ENCODE measurements around the gene CD19.
"Not testable (repeated sequence)": the region's sequence is repeated elsewhere in the genome, so short reads cannot be mapped to it uniquely, and the experiment has no call there.

Gene CD19

DNA sequence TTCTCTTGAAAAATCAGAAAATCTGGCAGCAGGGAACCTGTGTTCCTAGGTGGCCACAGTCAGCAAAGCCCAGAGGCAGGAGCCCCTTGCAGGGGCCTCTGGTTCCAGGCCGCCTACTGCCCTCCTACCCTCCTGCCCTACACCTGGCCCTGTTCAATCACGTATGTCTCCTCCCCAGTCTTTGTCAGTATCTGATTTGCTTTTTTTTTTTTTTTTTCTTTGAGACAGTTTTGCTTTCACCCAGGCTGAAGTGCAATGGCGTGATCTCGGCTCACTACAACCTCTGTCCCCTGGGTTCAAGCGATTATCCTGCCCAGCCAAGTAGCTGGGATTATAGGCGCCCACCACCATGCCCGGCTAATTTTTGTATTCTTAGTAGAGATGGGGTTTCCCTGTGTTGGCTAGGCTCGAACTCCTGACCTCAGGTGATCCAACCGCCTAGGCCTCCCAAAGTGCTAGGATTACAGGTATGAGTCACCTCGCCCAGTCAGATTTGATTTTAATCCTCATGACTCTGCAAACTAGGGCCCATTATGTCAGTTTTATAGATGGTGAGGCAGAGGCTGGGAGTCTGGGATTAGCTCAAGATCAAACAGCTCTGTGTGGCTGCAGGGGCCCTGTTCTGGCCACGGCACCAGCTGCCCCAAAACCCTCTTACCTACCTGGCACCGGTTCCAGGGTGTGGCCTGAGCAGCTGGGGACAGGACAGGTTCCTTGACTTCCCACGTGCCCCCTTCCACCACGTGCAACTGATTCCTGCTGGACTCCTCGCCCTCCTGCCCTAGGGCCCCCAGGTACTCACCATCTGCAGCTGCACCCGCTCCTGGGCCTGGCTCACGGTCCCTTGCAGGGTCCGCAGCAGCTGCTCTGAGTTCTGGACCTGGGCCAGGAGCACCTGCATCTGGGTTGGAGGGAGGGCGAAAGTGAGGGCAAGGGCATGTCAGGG lies 21.4 kb upstream of the CD19 start:
- no peak for DNase-seq

DNA sequence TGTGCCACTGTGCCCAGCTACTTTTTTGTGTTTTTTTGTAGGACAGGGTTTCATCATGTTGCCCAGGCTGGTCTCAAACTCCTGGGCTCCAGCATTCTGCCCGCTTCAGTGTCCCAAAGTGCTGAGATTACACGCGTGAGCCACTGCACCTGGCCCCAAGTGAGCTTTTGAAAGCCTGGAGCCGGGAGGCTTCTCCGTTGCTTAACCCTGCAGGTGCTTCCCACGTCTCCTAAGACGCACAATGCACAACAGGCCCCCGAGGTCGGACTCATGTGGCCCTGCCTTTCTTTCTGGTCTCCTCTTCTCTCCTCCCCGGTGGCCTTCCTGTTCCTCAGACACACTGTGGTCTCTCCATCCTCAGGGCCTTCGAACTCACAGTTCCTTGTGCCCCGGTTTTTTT lies 19.2 kb upstream of the CD19 start:
- DNase-seq, result no peak

- DNase-seq, result no peak
Measured at GRCh38 chr16:28913946-28914724, 17.6 kb upstream of the CD19 start.

DNA sequence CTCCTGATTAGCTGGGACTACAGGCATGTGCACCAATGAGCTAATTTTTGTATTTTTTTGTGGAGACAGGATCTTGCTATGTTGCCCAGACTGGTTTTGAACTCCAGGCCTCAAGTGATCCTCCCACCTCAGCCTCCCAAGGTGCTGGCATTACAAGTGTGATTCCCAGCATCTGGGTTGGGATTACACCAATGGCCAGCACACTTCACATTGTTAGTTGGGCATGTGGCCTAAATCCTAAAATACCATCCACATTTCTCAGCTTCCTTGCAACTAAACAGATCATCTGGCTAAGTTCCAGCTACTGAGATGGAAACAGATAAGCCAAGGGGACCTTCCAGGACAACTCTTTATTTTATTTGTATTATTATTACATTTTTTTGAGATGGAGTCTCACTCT lies 16.6 kb upstream of the CD19 start:
- no peak for DNase-seq

DNA sequence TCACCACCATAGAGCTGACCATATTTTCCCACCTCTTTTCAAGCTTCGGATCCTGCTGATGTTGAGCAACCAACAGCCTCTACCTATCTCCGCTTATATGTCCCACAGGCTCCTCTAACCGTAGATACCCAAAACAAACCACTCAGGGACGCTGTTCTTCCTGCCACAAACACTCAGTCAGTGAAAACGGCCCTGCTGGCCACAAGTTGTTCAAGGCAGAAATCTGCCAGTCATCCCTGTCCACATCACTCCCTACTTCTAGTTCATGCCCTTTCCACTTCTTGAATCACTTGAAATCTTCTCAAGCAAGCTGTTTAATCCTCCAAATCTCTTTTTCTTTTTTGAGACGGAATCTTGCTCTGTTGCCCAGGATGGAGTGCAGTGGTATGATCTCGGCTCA lies 14.7 kb upstream of the CD19 start:
- DNase-seq, result no peak

- no peak for DNase-seq
Measured at GRCh38 chr16:28918698-28919097, 13.1 kb upstream of the CD19 start.

DNA sequence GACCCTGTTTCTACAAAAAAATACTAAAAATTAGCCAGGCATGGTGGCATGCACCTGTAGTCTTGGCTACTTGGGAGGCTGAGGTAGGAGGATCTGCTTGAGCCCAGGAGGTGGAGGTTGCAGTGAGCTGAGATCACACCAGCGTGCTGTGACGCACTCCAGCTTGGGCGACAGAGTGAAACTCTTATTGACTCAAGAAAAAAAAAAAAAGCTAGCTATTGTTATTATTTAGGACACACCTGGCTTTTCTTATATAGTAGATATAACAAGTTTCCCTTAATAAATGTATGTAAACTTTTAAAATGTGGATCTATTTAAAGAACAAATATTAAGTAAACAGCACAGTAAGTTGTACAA lies 8.6 kb upstream of the CD19 start:
- DNase-seq, result no peak

- no peak for DNase-seq
Measured at GRCh38 chr16:28923652-28924398, 7.9 kb upstream of the CD19 start.

DNA sequence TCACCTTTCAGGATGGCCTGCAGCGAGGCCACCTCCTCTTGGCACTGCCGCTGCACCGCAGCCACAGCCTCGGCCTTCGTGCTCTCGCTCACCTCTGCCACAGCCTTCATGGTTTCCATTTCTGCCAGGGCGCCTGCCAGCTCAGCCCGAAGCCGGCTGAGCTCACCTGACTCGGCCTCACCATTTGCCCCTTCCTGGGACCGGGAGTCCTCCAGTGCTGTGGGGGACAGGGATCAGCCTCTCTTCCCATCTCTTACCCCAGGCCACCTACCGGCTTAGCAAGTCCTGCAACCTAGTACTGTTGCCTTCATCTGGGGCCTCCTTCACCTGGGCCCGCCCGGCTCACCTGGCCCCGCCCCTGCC lies 7.4 kb upstream of the CD19 start:
- DNase-seq, result no peak

DNA sequence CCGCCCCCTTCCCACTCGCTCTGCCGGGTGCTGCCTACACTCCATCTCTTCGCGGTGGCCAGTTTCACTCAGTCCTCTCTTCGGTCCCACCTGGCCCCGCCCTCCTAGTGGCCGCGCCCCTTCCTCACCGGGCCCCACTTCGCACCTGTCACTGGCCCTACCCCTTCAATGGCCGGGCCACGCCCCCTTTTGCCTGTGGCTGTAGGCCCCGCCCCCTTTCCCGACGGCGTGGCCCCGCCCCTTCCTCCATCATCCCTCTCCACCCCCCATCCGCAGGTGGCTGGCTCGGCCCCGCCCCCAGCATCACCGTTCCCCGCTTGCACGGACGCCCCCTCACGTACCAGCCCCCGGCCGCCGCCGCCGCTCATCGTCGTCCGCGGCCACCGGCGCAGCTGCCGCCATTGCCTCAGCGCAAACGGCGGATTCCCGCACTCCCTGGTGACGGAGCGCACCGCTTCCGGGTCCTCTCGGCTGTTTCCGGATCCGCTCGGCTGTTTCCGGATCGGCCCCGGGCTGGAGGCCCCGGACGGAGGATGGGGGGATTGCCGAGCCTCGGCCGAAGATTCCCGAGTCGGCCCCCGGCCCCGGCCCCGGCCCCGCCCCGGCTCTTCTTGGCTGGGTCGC lies 6.9 kb upstream of the CD19 start, which contains the start of gene RABEP2:
Gene RABEP2, minus strand, starts transcription at position 477 of the 624 bp plus-strand sequence. Its CDS starts 75 bp downstream, at position 402.
- peak; percentile 77 for DNase-seq

- peak; percentile 75 for DNase-seq
Measured at GRCh38 chr16:28925386-28926228, 6.2 kb upstream of the CD19 start.

- not testable (repeated sequence) for DNase-seq
Measured at GRCh38 chr16:28926284-28926683, 5.5 kb upstream of the CD19 start.

DNA sequence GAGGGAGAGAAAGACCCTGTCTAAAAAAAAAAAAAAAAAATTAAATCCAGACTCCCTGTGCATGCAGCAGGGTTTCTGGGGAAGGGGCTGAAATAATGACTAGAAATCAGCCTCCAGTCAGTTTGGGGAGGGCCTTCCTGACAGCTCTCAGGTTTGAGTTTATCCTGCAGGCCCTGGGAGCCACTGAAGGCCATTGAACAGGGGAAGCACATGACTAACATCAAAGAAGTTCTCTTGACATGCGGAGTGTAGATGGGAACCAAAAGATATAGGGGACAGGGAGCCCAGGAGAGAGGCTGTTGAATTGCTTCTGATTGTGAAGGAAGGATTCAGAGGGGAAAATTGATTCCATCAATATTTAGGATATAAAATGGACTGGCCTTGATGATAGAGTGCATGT lies 4.0 kb upstream of the CD19 start:
- no peak for DNase-seq

DNA sequence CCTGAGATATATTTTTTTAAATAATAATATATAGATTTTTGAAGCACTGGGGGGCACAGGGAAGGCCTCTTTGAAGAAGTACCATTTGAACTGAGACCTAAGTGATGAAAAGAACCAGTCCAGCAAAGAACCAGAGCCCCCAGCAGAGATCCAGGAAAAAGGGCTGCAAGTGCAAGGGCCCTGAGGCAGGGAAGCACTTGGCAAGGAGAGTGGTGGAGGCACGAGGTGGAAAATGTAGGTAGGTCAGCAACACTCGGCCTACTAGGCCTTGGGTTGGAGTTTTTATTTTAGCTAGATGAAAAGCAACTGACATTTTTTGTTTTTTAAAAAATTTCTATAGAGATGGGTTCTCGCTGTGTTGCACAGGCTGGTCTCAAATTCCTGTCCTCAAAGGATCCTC lies 1.6 kb upstream of the CD19 start:
- no peak for DNase-seq

DNA sequence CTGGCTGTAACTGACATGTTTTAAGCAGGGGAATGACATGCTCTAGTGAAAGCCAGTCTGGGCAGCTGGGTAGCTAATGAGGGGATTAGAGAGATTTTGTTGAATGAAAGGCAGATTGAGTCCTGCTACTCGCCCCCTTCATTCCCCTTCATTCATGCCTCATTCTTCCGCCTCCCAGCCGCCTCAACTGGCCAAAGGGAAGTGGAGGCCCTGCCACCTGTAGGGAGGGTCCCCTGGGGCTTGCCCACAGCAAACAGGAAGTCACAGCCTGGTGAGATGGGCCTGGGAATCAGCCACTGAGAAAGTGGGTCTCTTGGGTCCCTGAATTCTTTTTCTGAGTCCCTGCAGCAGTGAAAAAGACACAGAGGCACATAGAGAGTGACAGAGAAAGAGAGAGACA lies 1.1 kb upstream of the CD19 start:
- no peak for DNase-seq

DNA sequence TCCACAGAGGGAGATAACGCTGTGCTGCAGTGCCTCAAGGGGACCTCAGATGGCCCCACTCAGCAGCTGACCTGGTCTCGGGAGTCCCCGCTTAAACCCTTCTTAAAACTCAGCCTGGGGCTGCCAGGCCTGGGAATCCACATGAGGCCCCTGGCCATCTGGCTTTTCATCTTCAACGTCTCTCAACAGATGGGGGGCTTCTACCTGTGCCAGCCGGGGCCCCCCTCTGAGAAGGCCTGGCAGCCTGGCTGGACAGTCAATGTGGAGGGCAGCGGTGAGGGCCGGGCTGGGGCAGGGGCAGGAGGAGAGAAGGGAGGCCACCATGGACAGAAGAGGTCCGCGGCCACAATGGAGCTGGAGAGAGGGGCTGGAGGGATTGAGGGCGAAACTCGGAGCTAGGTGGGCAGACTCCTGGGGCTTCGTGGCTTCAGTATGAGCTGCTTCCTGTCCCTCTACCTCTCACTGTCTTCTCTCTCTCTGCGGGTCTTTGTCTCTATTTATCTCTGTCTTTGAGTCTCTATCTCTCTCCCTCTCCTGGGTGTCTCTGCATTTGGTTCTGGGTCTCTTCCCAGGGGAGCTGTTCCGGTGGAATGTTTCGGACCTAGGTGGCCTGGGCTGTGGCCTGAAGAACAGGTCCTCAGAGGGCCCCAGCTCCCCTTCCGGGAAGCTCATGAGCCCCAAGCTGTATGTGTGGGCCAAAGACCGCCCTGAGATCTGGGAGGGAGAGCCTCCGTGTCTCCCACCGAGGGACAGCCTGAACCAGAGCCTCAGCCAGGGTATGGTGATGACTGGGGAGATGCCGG lies 769 bp downstream of the CD19 start:
- no peak for DNase-seq

GRCh38 chr16:28933171-28933570 lies 1.4 kb downstream of the CD19 start:
- DNase-seq, result no peak

- no peak for DNase-seq
Measured at GRCh38 chr16:28935346-28935745, 3.6 kb downstream of the CD19 start.

GRCh38 chr16:28935924-28936783 lies 4.4 kb downstream of the CD19 start:
- no peak for DNase-seq

DNA sequence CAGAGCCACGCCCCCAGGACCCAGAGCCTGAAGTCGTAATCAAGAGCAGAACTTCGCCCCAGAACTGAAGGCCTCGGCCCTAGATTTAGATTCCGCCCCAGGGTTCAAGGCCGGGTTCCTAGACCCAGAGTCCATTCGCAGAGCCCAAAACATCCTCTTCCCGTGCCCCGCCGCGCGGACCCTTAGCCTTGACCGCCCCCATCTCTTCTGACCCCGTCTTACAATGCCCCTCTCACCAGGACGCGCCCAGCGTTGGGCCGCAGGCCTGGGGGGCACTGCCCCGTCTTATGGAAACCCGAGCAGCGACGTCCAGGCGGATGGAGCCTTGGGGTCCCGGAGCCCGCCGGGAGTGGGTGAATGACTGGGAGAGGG lies 5.0 kb downstream of the CD19 start:
- DNase-seq, result no peak

Measured in kidney glomerular epithelial cell (primary cell).